ENCODE data around the gene ZC3H18. TPM values are rescaled to one million over a fixed set of nuclear protein-coding genes. Genes with fewer than 3 reads are reported as not detected.

ZC3H18 gene
- total and polyA plus RNA-seq, 10 of the 15 experiments (the other 5 are each of a cell fraction or from before 2014, with no cell fraction given) = 1.0 to 58.3 (median 22.4) TPM

GRCh38 chr16:88537859-88538258 is 32.3 kb upstream of the ZC3H18 start:
- H2AFZ ChIP-seq (ENCODE audit: control insufficient read depth, low read depth, low read length) = no peak overlapping the region
- CTCF ChIA-PET = no interaction called here
- FAIRE-seq = no peak
- H3K4me1 ChIP-seq (ENCODE audit: control insufficient read depth, insufficient read depth, low read length) = peaks cover 5% of the 10 kb centered on the region
- RAD21 ChIA-PET (ENCODE audit: unreplicated experiment) = no interaction called here
- in situ Hi-C loops (cut with MboI) = no loop called here
- POLR2A ChIA-PET = interaction anchor here (0.6 kb wide), 1 partner anchor 71 kb away, joined by 3 read pairs; no protein-coding TSS in a partner anchor
- H3K27ac ChIP-seq (ENCODE audit: control insufficient read depth, insufficient read depth) = no peak overlapping the region
- H4K20me1 ChIP-seq (ENCODE audit: control insufficient read depth, insufficient read depth) = no peaks in the 10 kb centered on the region
- ATAC-seq = no peak
- H3K4me2 ChIP-seq (ENCODE audit: control insufficient read depth, insufficient read depth) = no peak overlapping the region
- H3K27me3 ChIP-seq (replicated peaks in 1 of 2; ENCODE audit: control insufficient read depth in 2 of 2, insufficient read depth in 2 of 2, low read length in 1 of 2) = no peaks in the 10 kb centered on the region; a peak in 1 of 4 replicates
- WGBS (ENCODE audit: insufficient coverage, insufficient replicate concordance, low lambda C conversion rate, missing lambda C conversion rate) = 55% methylated on average over 3 of the region's 4 CpGs
- intact Hi-C loops (cut with micrococcal nuclease; ENCODE audit: unreplicated experiment) = no loop called here
- no peaks in the 10 kb centered on the region for H3K36me3 ChIP-seq (ENCODE audit: control insufficient read depth in 2 of 2, insufficient read depth in 2 of 2, low read length in 1 of 2)
- DNase-seq (ENCODE audit: low read depth, low spot score) = no peak
- H3K79me2 ChIP-seq (ENCODE audit: control insufficient read depth, insufficient read depth, low read length) = peaks cover 4% of the 10 kb centered on the region; the same call in 1 of the 2 replicates
- SMC1A ChIA-PET (ENCODE audit: uncharacterized antibody, unreplicated experiment) = no interaction called here
- TF ChIP-seq SPI1 (IDR thresholded peaks at IDR 0.05; ENCODE audit: borderline replicate concordance, insufficient read depth, low read depth, low read length) (no peak), SRF (IDR thresholded peaks at IDR 0.05; ENCODE audit: low read depth in 2 of 2, low read length in 2 of 2) (no peak), RFX5 (IDR thresholded peaks at IDR 0.05; ENCODE audit: low read depth, low read length) (no peak)
- H3K9me3 ChIP-seq (replicated peaks; ENCODE audit: control insufficient read depth, insufficient read depth, low read length) = peaks cover 9% of the 10 kb centered on the region; the same call in 2 of the 3 replicates
- H3K4me3 ChIP-seq = no peak overlapping the region
- H3K9ac ChIP-seq (ENCODE audit: control insufficient read depth, insufficient read depth, low read length) = no peak overlapping the region
- BruUV-seq (replicated peaks) = no TSS peak

GRCh38 chr16:88538366-88539060 is 31.7 kb upstream of the ZC3H18 start:
- Histone ChIP-seq H3K36me3 (ENCODE audit: control insufficient read depth in 2 of 2, insufficient read depth in 2 of 2, low read length in 1 of 2) (no peaks in the 10 kb centered on the region), H3K9me3 (replicated peaks; ENCODE audit: control insufficient read depth, insufficient read depth, low read length) (peaks cover 11% of the 10 kb centered on the region; the same call in 2 of the 3 replicates), H3K27ac (ENCODE audit: control insufficient read depth, insufficient read depth) (no peak overlapping the region), H3K9ac (ENCODE audit: control insufficient read depth, insufficient read depth, low read length) (no peak overlapping the region), H4K20me1 (ENCODE audit: control insufficient read depth, insufficient read depth) (no peaks in the 10 kb centered on the region), H3K4me3 (no peak overlapping the region), H3K27me3 (replicated peaks in 1 of 2; ENCODE audit: control insufficient read depth in 2 of 2, insufficient read depth in 2 of 2, low read length in 1 of 2) (no peaks in the 10 kb centered on the region; a peak in 1 of 4 replicates), H3K4me2 (ENCODE audit: control insufficient read depth, insufficient read depth) (no peak overlapping the region), H3K79me2 (ENCODE audit: control insufficient read depth, insufficient read depth, low read length) (peaks cover 4% of the 10 kb centered on the region; the same call in 1 of the 2 replicates), H2AFZ (ENCODE audit: control insufficient read depth, low read depth, low read length) (no peak overlapping the region), H3K4me1 (ENCODE audit: control insufficient read depth, insufficient read depth, low read length) (peaks cover 5% of the 10 kb centered on the region)
- BruUV-seq (replicated peaks) = no TSS peak
- ChIA-PET CTCF (no interaction called here), RAD21 (ENCODE audit: unreplicated experiment) (no interaction called here), SMC1A (ENCODE audit: uncharacterized antibody, unreplicated experiment) (no interaction called here), POLR2A (no interaction called here)
- 42% methylated on average over 23 of the region's 23 CpGs for WGBS (ENCODE audit: insufficient coverage, insufficient replicate concordance, low lambda C conversion rate, missing lambda C conversion rate)
- in situ Hi-C loops (cut with MboI) = no loop called here
- FAIRE-seq (no peak), ATAC-seq (no peak), DNase-seq (ENCODE audit: low read depth, low spot score) (no peak)
- intact Hi-C loops (cut with micrococcal nuclease; ENCODE audit: unreplicated experiment) = no loop called here
- no peak for TF ChIP-seq E2F4 (IDR thresholded peaks at IDR 0.05; ENCODE audit: low read depth, low read length)
- TF ChIP-seq KAT2A (conservative IDR thresholded peaks at IDR 0.05; ENCODE audit: control insufficient read depth, low read depth, low read length) = no peak
- no peak for TF ChIP-seq YBX1 (IDR thresholded peaks at IDR 0.05)
- TF ChIP-seq FOS (IDR thresholded peaks at IDR 0.05; ENCODE audit: borderline replicate concordance, extremely low read depth, insufficient read length) = no peak
- TF ChIP-seq PKNOX1 (IDR thresholded peaks at IDR 0.05) = no peak
- TF ChIP-seq MLLT1 (IDR thresholded peaks at IDR 0.05) = no peak
- no peak for TF ChIP-seq NRF1 (conservative IDR thresholded peaks at IDR 0.05; ENCODE audit: low read depth, low read length)
- TF ChIP-seq BCL11A (IDR thresholded peaks at IDR 0.05; ENCODE audit: low read depth, low read length) = no peak

Measured in GM12878 (cell line).